ENCODE data around the gene PARVA.

The PARVA gene

GRCh38 chr11:12546660-12547059 lies 169.3 kb downstream of the PARVA start:
- no peak for DNase-seq (ENCODE audit: low read depth in 2 of 2)

- DNase-seq (ENCODE audit: low read depth in 2 of 2): no peak
Observed at GRCh38 chr11:12547953-12548650, 170.7 kb downstream of the PARVA start.

- peak; percentile 90 to 91 for DNase-seq (ENCODE audit: low read depth in 2 of 2)
Observed at GRCh38 chr11:12552692-12553091, 175.3 kb downstream of the PARVA start.

GRCh38 chr11:12554122-12554521 lies 176.8 kb downstream of the PARVA start:
- DNase-seq (ENCODE audit: low read depth in 2 of 2): no peak

- DNase-seq (ENCODE audit: low read depth in 2 of 2): peak in 1 of 2 experiments; percentile 47
Observed at GRCh38 chr11:12556155-12556554, 178.8 kb downstream of the PARVA start.

GRCh38 chr11:12556788-12557384 lies 179.5 kb downstream of the PARVA start:
- DNase-seq (ENCODE audit: low read depth in 2 of 2): peak; percentile 98

- no peak for DNase-seq (ENCODE audit: low read depth in 2 of 2)
Observed at GRCh38 chr11:12559011-12559410, 181.6 kb downstream of the PARVA start.

GRCh38 chr11:12560362-12560761 lies 183.0 kb downstream of the PARVA start:
- DNase-seq (ENCODE audit: low read depth in 2 of 2): no peak

GRCh38 chr11:12560861-12561260 lies 183.5 kb downstream of the PARVA start:
- no peak for DNase-seq (ENCODE audit: low read depth in 2 of 2)

- no peak for DNase-seq (ENCODE audit: low read depth in 2 of 2)
Observed at GRCh38 chr11:12564012-12564411, 186.6 kb downstream of the PARVA start.

- no peak for DNase-seq (ENCODE audit: low read depth in 2 of 2)
Observed at GRCh38 chr11:12565406-12565805, 188.0 kb downstream of the PARVA start.

GRCh38 chr11:12567746-12568460 lies 190.5 kb downstream of the PARVA start:
- no peak for DNase-seq (ENCODE audit: low read depth in 2 of 2)

GRCh38 chr11:12569499-12570425 lies 192.4 kb downstream of the PARVA start:
- DNase-seq (ENCODE audit: low read depth in 2 of 2): peak; percentile 76

- DNase-seq (ENCODE audit: low read depth in 2 of 2): no peak
Observed at GRCh38 chr11:12573707-12574485, 196.5 kb downstream of the PARVA start.

GRCh38 chr11:12577725-12578644 lies 200.6 kb downstream of the PARVA start:
- no peak for DNase-seq (ENCODE audit: low read depth in 2 of 2)

- no peak for DNase-seq (ENCODE audit: low read depth in 2 of 2)
Observed at GRCh38 chr11:12581416-12581815, 204.0 kb downstream of the PARVA start.

- DNase-seq (ENCODE audit: low read depth in 2 of 2): no peak
Observed at GRCh38 chr11:12581923-12582322, 204.6 kb downstream of the PARVA start.
